Activated CD4-positive, alpha-beta T cell treated with anti-CD3 and anti-CD28 coated beads for 36 hours (primary cell): ENCODE data around the gene ETS1. TPM values are rescaled to one million over a fixed set of nuclear protein-coding genes. Genes with fewer than 3 reads are reported as not detected.
A peak's percentile ranks its signal among the peaks of the same experiment; 100 is the strongest.

Source experiments
- ATAC-seq: fragments of 200-7000 bp; cut with Tn5 transposase; one replicate; pipeline ENCODE4 v1.10.0; 2021; ENCODE audit warnings: mild to moderate bottlenecking, moderate library complexity
- CTCF ChIA-PET: fragments of 350-600 bp; sonication (Branson Sonifier 250); formaldehyde crosslinking; loops from one replicate; lab custom pipeline; 2021; ENCODE audit warnings: antibody characterized with exemption; lab: Charles Lee
- POLR2A ChIA-PET: fragments of 350-600 bp; sonication (Branson Sonifier 250); formaldehyde crosslinking; loops from one replicate; lab custom pipeline; 2021; ENCODE audit warnings: antibody characterized with exemption, inconsistent platforms; lab: Charles Lee
- DNase-seq: peaks from one replicate; pipeline ENCODE4 v3.0.0-alpha.2; 2020
- H3K27ac Mint-ChIP-seq: one replicate; pipeline ENCODE4 v1.8.0; 2021; ENCODE audit warnings: mixed read lengths
- H3K27me3 Mint-ChIP-seq: one replicate; pipeline ENCODE4 v1.8.0; 2021; ENCODE audit warnings: mixed read lengths
- H3K36me3 Mint-ChIP-seq: one replicate; pipeline ENCODE4 v1.8.0; 2021; ENCODE audit warnings: low read depth, mixed read lengths
- H3K4me1 Mint-ChIP-seq: one replicate; pipeline ENCODE4 v1.8.0; 2021; ENCODE audit warnings: mixed read lengths
- H3K4me3 Mint-ChIP-seq: one replicate; pipeline ENCODE4 v1.8.0; 2021; ENCODE audit warnings: mild to moderate bottlenecking, moderate library complexity, mixed read lengths
- H3K9me3 Mint-ChIP-seq: one replicate; pipeline ENCODE4 v1.8.0; 2021; ENCODE audit warnings: low read depth, mixed read lengths
- intact Hi-C, 2 experiments: fragments of 100-400 bp; cut with DNase I in 1 of 2; cut with micrococcal nuclease in 1 of 2; formaldehyde crosslinking; loops; one replicate each; pipeline versions ENCODE4 v1.14.2 to v1.15.1; 2022 to 2024; cut with DNase I, micrococcal nuclease
- total RNA-seq, 2 experiments: library from RNA; stranded (reverse); gene quantifications; one replicate each; pipeline ENCODE4 v1.2.3, GENCODE V29; 2021

The ETS1 gene
- total RNA-seq, 2 experiments from 2014 or later = 410 to 449 TPM

DNA sequence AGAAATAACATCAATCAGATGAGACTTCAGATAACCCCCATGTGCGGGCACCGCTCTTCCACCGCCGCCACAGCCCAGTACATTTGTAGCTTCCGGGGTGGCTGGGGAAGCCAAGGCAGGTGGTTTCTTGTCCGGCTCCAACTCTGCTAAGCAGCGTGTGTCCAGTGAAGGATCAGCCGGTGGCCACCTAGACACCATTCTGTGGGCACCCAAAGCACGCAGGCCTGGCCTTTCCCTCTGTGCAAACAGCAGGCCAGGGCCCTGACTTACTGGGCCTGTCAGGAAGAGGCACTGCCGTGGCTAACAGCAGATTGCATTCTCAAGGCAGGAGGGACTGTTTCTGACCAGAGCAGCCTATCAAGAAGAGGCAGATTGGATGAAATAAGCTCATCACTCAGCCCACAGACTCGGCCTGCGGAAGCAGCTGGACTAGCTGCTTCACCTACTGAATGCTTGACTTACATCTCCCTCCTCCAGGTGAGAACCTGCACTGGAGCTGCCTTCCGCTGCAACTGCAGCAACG lies 74.8 kb downstream of the ETS1 start:
- peak overlapping the region; percentile 96 for H3K4me3 Mint-ChIP-seq
- no peaks in the 10 kb centered on the region for H3K9me3 Mint-ChIP-seq
- intact Hi-C loops = loop anchor here in 1 of 2 experiments (1.0 to 5.0 kb wide), 2 partner anchors 8 to 340 kb away; no protein-coding TSS in a partner anchor
- peak overlapping the region; percentile 98 for H3K27ac Mint-ChIP-seq
- ATAC-seq = peak; percentile 40
- H3K27me3 Mint-ChIP-seq = no peaks in the 10 kb centered on the region
- ChIA-PET POLR2A (interaction anchor here (0.6 to 1.7 kb wide), 7 partner anchors 8 to 334 kb away, joined by 3 to 6 read pairs (median 3); no protein-coding TSS in a partner anchor), CTCF (interaction anchor here (0.7 to 5.7 kb wide), 16 partner anchors 8 to 341 kb away, joined by 3 to 58 read pairs (median 4); no protein-coding TSS in a partner anchor)
- peaks cover 88% of the 10 kb centered on the region for H3K4me1 Mint-ChIP-seq
- H3K36me3 Mint-ChIP-seq = peaks cover 92% of the 10 kb centered on the region
- DNase-seq = peak; percentile 60

DNA sequence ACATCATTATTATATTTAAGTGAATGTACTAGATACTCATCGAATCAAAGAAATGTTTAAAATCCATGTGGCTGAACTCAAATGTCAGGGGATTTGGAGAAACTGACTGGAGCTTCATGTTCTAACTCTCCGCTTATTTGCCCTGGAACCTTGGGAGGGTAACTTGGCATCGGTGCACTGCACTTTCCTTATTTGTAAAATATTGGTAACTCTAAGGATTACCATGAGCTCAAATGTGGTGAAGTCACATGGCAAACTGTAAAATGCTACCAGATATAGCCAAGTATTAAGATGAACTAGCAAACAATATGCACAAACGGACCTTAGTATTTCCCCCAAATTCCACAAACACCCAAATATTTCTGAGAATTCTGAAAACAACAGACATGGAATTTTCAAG lies 75.6 kb downstream of the ETS1 start:
- ChIA-PET POLR2A (interaction anchor here (0.7 to 2.6 kb wide), 5 partner anchors 9 to 335 kb away, joined by 3 to 12 read pairs (median 6); no protein-coding TSS in a partner anchor), CTCF (interaction anchor here (0.6 to 5.7 kb wide), 22 partner anchors 9 to 319 kb away, joined by 3 to 58 read pairs (median 4); no protein-coding TSS in a partner anchor)
- Mint-ChIP-seq H3K36me3 (peaks cover 92% of the 10 kb centered on the region), H3K27ac (peak overlapping the region; percentile 98), H3K4me1 (peaks cover 90% of the 10 kb centered on the region), H3K9me3 (no peaks in the 10 kb centered on the region), H3K27me3 (no peaks in the 10 kb centered on the region), H3K4me3 (peak overlapping the region; percentile 96)
- intact Hi-C loops = loop anchor here in 1 of 2 experiments (1.0 to 5.0 kb wide), 3 partner anchors 9 to 339 kb away; no protein-coding TSS in a partner anchor
- DNase-seq = no peak
- no peak for ATAC-seq

DNA sequence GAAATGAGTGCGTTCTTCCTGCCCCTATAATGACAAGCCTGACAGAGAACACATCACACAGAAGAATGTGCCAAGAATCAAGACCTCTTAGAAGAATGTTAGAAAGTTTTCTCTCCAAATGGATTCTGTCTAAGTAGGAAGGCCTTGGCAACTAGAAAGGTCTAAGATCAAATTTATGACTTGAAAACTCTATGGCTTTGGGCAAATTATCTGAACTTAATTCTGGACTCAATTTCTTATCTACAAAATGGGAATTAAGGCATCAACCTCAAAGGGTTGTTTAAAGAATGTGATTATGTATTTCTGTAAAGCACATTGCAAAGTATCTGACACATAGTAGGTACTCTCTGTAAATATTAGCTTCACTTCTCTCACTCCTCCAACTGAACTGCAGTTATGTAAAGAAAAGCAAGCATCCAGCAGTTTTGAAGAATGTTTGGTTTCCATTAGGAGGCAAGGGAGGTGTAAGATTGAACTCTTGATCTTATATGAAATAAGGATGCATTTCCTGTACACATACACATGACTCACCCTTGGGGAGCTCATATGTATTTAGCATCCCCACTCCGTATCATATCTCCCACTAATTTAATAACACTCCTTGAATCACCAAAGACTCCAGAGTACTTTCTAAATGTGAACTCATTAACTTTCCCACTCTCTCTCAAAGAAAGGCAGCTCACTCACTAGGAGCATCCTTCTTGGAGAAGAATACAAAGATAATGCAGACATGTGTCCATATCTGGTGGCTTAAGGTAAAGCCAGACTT lies 77.6 kb downstream of the ETS1 start:
- POLR2A ChIA-PET = interaction anchor here (0.5 to 2.6 kb wide), 9 partner anchors 8 to 316 kb away, joined by 3 to 12 read pairs (median 7); no protein-coding TSS in a partner anchor
- Mint-ChIP-seq H3K4me1 (peaks cover 91% of the 10 kb centered on the region), H3K36me3 (peaks cover 92% of the 10 kb centered on the region), H3K9me3 (no peaks in the 10 kb centered on the region), H3K27me3 (no peaks in the 10 kb centered on the region), H3K4me3 (peak overlapping the region; percentile 96), H3K27ac (peak overlapping the region; percentile 98)
- DNase-seq = no peak
- peak; percentile 17 for ATAC-seq
- intact Hi-C loops = loop anchor here (1.0 to 10.0 kb wide), 8 partner anchors 8 to 475 kb away; no protein-coding TSS in a partner anchor
- CTCF ChIA-PET = interaction anchor here (0.6 to 5.7 kb wide), 14 partner anchors 8 to 238 kb away, joined by 3 to 58 read pairs (median 4); no protein-coding TSS in a partner anchor

DNA sequence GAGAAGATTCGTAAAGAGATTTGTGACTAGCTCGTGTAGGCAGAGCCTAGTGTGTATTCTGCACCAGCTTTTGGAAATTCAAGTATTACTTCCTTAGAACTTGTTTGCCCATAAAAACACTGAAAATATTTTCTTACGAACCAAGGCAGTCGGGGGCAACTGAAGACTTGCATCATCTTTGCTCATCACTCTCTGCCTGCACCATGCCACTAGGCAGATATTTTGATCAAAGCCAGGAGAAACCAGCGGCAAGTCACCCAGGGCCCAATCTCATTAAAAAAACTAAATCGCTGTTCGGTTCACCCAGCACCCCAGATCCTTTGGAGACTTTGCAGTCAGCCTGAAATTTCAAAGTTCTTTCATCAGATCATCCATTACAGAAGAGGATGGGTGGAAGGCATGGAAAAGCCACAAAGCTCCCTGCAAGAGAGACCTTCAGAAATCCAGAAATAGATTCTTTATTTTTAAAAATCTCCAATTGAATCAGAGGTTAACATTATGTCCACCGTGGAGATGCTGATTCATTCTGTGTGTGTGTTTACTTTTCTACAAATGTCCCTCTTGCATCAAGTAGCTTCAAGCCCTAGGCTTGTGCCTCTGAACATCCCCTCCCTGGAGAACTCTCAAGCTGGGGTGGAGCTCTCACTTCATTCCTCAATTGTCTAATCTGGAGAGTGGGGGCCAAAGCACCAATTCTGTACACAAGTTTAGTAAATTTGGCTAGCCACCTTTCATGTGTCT lies 78.4 kb downstream of the ETS1 start:
- peak overlapping the region; percentile 98 for H3K27ac Mint-ChIP-seq
- H3K36me3 Mint-ChIP-seq = peaks cover 91% of the 10 kb centered on the region
- CTCF ChIA-PET = interaction anchor here (0.7 to 5.7 kb wide), 12 partner anchors 8 to 351 kb away, joined by 3 to 58 read pairs (median 6); no protein-coding TSS in a partner anchor
- ATAC-seq (no peak), DNase-seq (no peak)
- H3K9me3 Mint-ChIP-seq = no peaks in the 10 kb centered on the region
- H3K4me3 Mint-ChIP-seq = peak overlapping the region; percentile 96
- POLR2A ChIA-PET = interaction anchor here (0.6 to 2.6 kb wide), 8 partner anchors 10 to 149 kb away, joined by 3 to 12 read pairs (median 6); no protein-coding TSS in a partner anchor
- H3K4me1 Mint-ChIP-seq = peaks cover 91% of the 10 kb centered on the region
- intact Hi-C loops = loop anchor here (5.0 to 10.0 kb wide), 5 partner anchors 37 to 474 kb away; no protein-coding TSS in a partner anchor
- no peaks in the 10 kb centered on the region for H3K27me3 Mint-ChIP-seq

DNA sequence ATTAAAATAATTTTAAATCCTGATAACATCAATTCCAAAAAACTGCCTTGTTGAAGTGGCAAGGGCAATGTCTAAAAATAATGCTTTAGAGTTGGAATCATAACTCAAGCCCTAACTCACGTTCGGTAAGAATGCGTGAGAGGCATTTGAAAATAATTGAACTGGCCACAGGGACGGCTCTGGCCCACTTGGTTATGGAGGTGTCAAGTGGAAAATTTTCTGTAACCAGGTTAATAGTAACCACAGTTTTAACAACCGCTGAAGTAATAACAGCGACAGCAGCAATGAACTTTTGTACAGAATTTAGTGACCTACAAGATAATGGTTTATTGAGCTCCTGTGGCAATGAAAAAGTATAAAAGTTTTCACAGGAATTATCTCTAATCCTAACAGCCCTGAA lies 79.4 kb downstream of the ETS1 start:
- CTCF ChIA-PET = interaction anchor here (1.1 to 5.7 kb wide), 9 partner anchors 9 to 336 kb away, joined by 4 to 58 read pairs (median 7); no protein-coding TSS in a partner anchor
- intact Hi-C loops = loop anchor here (1.0 to 10.0 kb wide), 8 partner anchors 14 to 473 kb away; no protein-coding TSS in a partner anchor
- Mint-ChIP-seq H3K4me3 (peak overlapping the region; percentile 96), H3K9me3 (no peaks in the 10 kb centered on the region), H3K27ac (peak overlapping the region; percentile 98), H3K27me3 (no peaks in the 10 kb centered on the region), H3K36me3 (peaks cover 88% of the 10 kb centered on the region), H3K4me1 (peaks cover 89% of the 10 kb centered on the region)
- POLR2A ChIA-PET = interaction anchor here (1.0 to 2.6 kb wide), 5 partner anchors 11 to 219 kb away, joined by 3 to 12 read pairs (median 7); no protein-coding TSS in a partner anchor
- ATAC-seq (no peak), DNase-seq (no peak)

DNA sequence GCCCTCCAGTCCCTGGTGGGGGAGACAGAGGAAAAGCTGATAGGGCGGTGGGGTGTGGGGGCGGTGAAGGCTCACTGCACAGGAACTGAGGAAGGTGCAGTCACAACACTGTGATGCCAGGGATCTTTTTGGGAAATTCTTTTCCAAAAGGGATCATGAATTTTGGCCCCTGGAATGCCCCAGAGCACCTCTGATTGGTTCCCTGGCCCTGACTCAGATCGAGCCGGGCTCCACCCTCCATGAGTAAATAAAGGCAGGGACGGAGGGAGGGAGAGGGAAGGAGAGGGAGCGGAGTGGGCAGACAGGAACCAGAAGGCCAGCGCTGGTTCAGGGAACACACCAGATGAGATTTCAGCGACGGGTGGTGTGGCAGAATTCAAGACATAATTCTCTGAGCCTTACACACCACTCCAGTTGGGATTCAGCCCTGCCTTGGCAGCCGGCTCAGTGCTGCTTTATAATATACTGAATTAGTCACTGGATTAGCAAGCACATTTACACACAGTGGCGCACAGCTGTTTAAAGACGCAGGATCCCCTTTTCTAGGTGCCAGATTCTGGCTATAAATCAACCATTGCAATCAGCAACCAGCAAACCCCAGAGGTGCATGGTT lies 80.3 kb downstream of the ETS1 start:
- intact Hi-C loops = loop anchor here (1.0 to 10.0 kb wide), 8 partner anchors 15 to 472 kb away; no protein-coding TSS in a partner anchor
- Mint-ChIP-seq H3K27ac (peak overlapping the region; percentile 98), H3K9me3 (no peaks in the 10 kb centered on the region), H3K4me1 (peaks cover 89% of the 10 kb centered on the region), H3K4me3 (peak overlapping the region; percentile 96), H3K27me3 (no peaks in the 10 kb centered on the region), H3K36me3 (peaks cover 84% of the 10 kb centered on the region)
- DNase-seq (peak; percentile 80), ATAC-seq (peak; percentile 58)
- ChIA-PET POLR2A (interaction anchor here (0.6 to 2.0 kb wide), 6 partner anchors 10 to 218 kb away, joined by 3 to 8 read pairs (median 4); no protein-coding TSS in a partner anchor), CTCF (interaction anchor here (0.8 to 6.0 kb wide), 13 partner anchors 10 to 335 kb away, joined by 3 to 65 read pairs (median 7); no protein-coding TSS in a partner anchor)

DNA sequence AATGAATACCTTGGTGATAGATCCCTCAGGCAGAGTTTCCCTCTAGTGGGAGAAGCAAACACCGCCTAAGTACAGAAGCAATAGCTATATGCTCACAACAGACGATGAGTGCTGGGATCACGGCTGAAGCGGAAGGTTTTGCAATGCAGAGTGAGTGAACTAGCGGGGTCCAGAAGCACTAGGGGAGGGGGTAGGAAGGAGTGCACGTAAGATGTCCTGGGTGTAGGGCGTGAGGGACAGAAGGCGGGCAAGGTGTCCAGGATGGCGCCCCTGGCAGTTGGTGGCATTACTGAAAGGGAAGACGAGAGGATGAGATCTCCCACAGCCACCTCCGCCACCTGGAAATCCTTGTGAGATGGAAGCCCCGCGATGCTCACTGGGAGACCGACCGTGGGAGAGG lies 81.0 kb downstream of the ETS1 start:
- peak; percentile 55 for DNase-seq
- H3K4me3 Mint-ChIP-seq = peak overlapping the region; percentile 96
- no peaks in the 10 kb centered on the region for H3K27me3 Mint-ChIP-seq
- peaks cover 85% of the 10 kb centered on the region for H3K36me3 Mint-ChIP-seq
- peak; percentile 1 for ATAC-seq
- peaks cover 89% of the 10 kb centered on the region for H3K4me1 Mint-ChIP-seq
- ChIA-PET POLR2A (interaction anchor here (0.7 to 2.8 kb wide), 9 partner anchors 9 to 183 kb away, joined by 3 to 19 read pairs (median 6); no protein-coding TSS in a partner anchor), CTCF (interaction anchor here (0.6 to 6.0 kb wide), 27 partner anchors 9 to 334 kb away, joined by 3 to 65 read pairs (median 5); no protein-coding TSS in a partner anchor)
- peak overlapping the region; percentile 98 for H3K27ac Mint-ChIP-seq
- H3K9me3 Mint-ChIP-seq = no peaks in the 10 kb centered on the region
- intact Hi-C loops = loop anchor here (2.0 to 10.0 kb wide), 7 partner anchors 16 to 472 kb away; no protein-coding TSS in a partner anchor

DNA sequence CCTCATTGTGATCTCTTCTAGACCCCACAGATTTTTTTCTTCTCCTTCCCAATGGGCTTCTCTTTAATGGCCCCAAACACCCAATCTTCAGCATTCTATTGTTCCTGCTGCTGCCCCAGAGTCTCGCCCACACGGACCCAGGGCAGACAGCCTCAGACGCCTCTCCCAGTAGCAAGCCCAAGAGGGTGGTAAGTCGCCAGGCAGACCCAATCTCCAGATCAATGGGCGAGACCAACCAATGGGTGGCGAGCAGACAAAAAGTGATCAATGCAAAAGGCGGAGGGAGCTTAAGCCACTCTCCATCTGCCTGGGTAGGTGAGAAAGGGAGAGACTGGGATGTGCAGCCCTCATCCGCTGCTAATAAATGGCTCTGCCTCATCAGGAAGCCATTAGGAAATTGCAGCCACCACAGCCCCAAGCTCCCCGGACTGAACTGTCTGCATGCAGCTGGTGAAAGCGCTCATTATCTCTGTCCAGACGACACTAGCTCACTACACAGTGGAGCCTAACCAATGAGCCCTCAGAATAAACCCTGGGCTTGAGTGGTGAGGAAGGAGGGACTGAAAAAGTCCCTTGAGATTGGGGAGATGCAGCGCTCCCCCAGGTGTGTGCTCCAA lies 81.8 kb downstream of the ETS1 start:
- H3K9me3 Mint-ChIP-seq = no peaks in the 10 kb centered on the region
- H3K4me1 Mint-ChIP-seq = peaks cover 89% of the 10 kb centered on the region
- ATAC-seq = no peak
- no peaks in the 10 kb centered on the region for H3K27me3 Mint-ChIP-seq
- intact Hi-C loops = loop anchor here (2.0 to 10.0 kb wide), 7 partner anchors 17 to 471 kb away; no protein-coding TSS in a partner anchor
- H3K4me3 Mint-ChIP-seq = peak overlapping the region; percentile 96
- H3K27ac Mint-ChIP-seq = peak overlapping the region; percentile 98
- ChIA-PET CTCF (interaction anchor here (0.6 to 6.0 kb wide), 29 partner anchors 8 to 333 kb away, joined by 3 to 65 read pairs (median 4); no protein-coding TSS in a partner anchor), POLR2A (interaction anchor here (0.6 to 2.8 kb wide), 12 partner anchors 8 to 182 kb away, joined by 3 to 19 read pairs (median 5); no protein-coding TSS in a partner anchor)
- H3K36me3 Mint-ChIP-seq = peaks cover 87% of the 10 kb centered on the region
- peak; percentile 59 for DNase-seq

DNA sequence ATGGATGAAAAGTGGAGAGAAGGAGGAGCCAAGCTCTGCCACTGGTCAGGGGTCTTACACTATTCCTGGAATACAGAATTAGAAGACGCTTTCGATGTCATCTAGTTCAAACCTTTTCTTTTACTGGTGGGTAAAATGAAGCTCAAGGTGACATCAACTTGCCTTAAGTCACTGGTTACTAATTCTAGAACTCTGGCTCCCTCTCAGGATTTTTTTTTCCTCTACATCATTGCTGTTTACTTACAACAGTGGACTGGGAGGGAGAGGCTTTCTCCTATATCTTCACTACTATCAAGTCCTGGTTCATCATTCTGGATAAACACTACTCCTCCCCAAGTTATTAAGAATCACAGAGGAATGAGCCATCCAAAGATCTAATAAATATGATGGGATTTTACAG lies 82.9 kb downstream of the ETS1 start:
- Mint-ChIP-seq H3K4me1 (peaks cover 87% of the 10 kb centered on the region), H3K9me3 (no peaks in the 10 kb centered on the region), H3K27me3 (no peaks in the 10 kb centered on the region), H3K27ac (peak overlapping the region; percentile 98), H3K4me3 (peak overlapping the region; percentile 96), H3K36me3 (peaks cover 86% of the 10 kb centered on the region)
- DNase-seq (no peak), ATAC-seq (peak; percentile 3)
- intact Hi-C loops = loop anchor here (1.0 to 10.0 kb wide), 5 partner anchors 10 to 470 kb away; no protein-coding TSS in a partner anchor
- POLR2A ChIA-PET = interaction anchor here (0.6 to 2.8 kb wide), 14 partner anchors 8 to 253 kb away, joined by 3 to 11 read pairs (median 4); no protein-coding TSS in a partner anchor
- CTCF ChIA-PET = interaction anchor here (0.6 to 6.0 kb wide), 21 partner anchors 13 to 461 kb away, joined by 3 to 65 read pairs (median 4); no protein-coding TSS in a partner anchor
